OCI-LY3 (cell line): ENCODE data around the gene AANAT.

Experiments used
- H2AFZ ChIP-seq: fragments of 200-600, 300-600 bp; shearing (Covaris generic); 2 replicates; pipeline ENCODE4 v1.6.0; 2014; ENCODE audit warnings: antibody characterized with exemption, low read depth, low read length
- H3K27ac ChIP-seq: fragments of 200-600, 300-600 bp; sonication (generic); 2 replicates; pipeline ENCODE4 v1.5.1; 2014; ENCODE audit warnings: mild to moderate bottlenecking, low read length, moderate library complexity, mixed read lengths
- H3K27me3 ChIP-seq: fragments of 200-600, 300-600 bp; sonication (generic); 2 replicates; pipeline ENCODE4 v1.6.1; 2014; ENCODE audit warnings: low read depth, low read length, mixed read lengths
- H3K36me3 ChIP-seq: fragments of 200-600, 300-600 bp; sonication (generic); replicated peaks from 2 replicates; pipeline ENCODE3; 2014; ENCODE audit warnings: low read depth, low read length, mixed read lengths
- H3K4me1 ChIP-seq: fragments of 300-600, 200-600 bp; sonication (generic); 2 replicates; pipeline ENCODE4 v1.6.1; 2014; ENCODE audit warnings: low read length, mixed read lengths
- H3K4me2 ChIP-seq: fragments of 200-600, 300-600 bp; sonication (generic); 2 replicates; pipeline ENCODE4 v1.6.1; 2014; ENCODE audit warnings: low read length, mixed read lengths
- H3K4me3 ChIP-seq: fragments of 300-600, 200-600 bp; sonication (generic); 2 replicates; pipeline ENCODE4 v1.5.1; 2014; ENCODE audit warnings: antibody characterized with exemption, mild to moderate bottlenecking, low read length, moderate library complexity
- H3K79me2 ChIP-seq: fragments of 300-600, 200-600 bp; shearing (Covaris generic); 2 replicates; pipeline ENCODE4 v1.6.1; 2014; ENCODE audit warnings: mild to moderate bottlenecking, low read length, mixed read lengths
- H3K9ac ChIP-seq: fragments of 300-600, 200-600 bp; shearing (Covaris generic); 2 replicates; pipeline ENCODE4 v1.6.0; 2014; ENCODE audit warnings: mild to moderate bottlenecking, low read length, moderate library complexity
- H3K9me3 ChIP-seq: fragments of 200-600, 300-600 bp; shearing (Covaris generic); 2 replicates; pipeline ENCODE4 v1.6.1; 2014; ENCODE audit warnings: low read length, mixed read lengths; ENCODE audit not compliant: insufficient read depth
- H4K20me1 ChIP-seq: fragments of 200-600, 300-600 bp; sonication (generic); 2 replicates; pipeline ENCODE4 v1.6.1; 2016; ENCODE audit warnings: low read length, mixed read lengths; ENCODE audit not compliant: insufficient read depth
- EZH2phosphoT487 ChIP-seq: fragments of 200-600 bp; shearing (Covaris generic); IDR thresholded peaks from 2 replicates; pipeline ENCODE4 v1.6.1; 2018; ENCODE audit warnings: antibody characterized with exemption, mixed run types, low read depth
- TF ChIP-seq, protein P1 (sequence below): fragments of 200-600, 300-600 bp; sonication (generic); IDR thresholded peaks from 2 replicates; pipeline ENCODE4 v1.5.1; 2014; ENCODE audit warnings: antibody characterized with exemption, low read length, low read depth

Gene AANAT

GRCh38 chr17:76469076-76469990 lies 1.9 kb downstream of the AANAT start:
- Histone ChIP-seq H2AFZ (no peak overlapping the region), H3K27ac (no peak overlapping the region), H3K27me3 (no peaks in the 10 kb centered on the region), H3K4me1 (peaks cover 11% of the 10 kb centered on the region), H3K36me3 (no peaks in the 10 kb centered on the region), H4K20me1 (no peaks in the 10 kb centered on the region), H3K79me2 (no peaks in the 10 kb centered on the region), H3K4me2 (no peak overlapping the region), H3K9ac (no peak overlapping the region), H3K9me3 (no peaks in the 10 kb centered on the region), H3K4me3 (no peak overlapping the region)
- TF ChIP-seq, protein P1, sequence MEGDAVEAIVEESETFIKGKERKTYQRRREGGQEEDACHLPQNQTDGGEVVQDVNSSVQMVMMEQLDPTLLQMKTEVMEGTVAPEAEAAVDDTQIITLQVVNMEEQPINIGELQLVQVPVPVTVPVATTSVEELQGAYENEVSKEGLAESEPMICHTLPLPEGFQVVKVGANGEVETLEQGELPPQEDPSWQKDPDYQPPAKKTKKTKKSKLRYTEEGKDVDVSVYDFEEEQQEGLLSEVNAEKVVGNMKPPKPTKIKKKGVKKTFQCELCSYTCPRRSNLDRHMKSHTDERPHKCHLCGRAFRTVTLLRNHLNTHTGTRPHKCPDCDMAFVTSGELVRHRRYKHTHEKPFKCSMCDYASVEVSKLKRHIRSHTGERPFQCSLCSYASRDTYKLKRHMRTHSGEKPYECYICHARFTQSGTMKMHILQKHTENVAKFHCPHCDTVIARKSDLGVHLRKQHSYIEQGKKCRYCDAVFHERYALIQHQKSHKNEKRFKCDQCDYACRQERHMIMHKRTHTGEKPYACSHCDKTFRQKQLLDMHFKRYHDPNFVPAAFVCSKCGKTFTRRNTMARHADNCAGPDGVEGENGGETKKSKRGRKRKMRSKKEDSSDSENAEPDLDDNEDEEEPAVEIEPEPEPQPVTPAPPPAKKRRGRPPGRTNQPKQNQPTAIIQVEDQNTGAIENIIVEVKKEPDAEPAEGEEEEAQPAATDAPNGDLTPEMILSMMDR = no peak
- TF ChIP-seq EZH2phosphoT487 = no peak

- TF ChIP-seq, protein P1 = no peak
- no peak for TF ChIP-seq EZH2phosphoT487
- no peak overlapping the region for H3K9ac ChIP-seq
- no peak overlapping the region for H3K4me3 ChIP-seq
- no peaks in the 10 kb centered on the region for H3K79me2 ChIP-seq
- H3K4me1 ChIP-seq = peaks cover 11% of the 10 kb centered on the region
- no peaks in the 10 kb centered on the region for H4K20me1 ChIP-seq
- no peaks in the 10 kb centered on the region for H3K36me3 ChIP-seq
- H3K27me3 ChIP-seq = no peaks in the 10 kb centered on the region
- H3K9me3 ChIP-seq = no peaks in the 10 kb centered on the region
- H2AFZ ChIP-seq = no peak overlapping the region
- H3K4me2 ChIP-seq = no peak overlapping the region
- H3K27ac ChIP-seq = no peak overlapping the region
These were observed 2.8 kb downstream of the AANAT start for GRCh38 chr17:76469991-76470739.

DNA sequence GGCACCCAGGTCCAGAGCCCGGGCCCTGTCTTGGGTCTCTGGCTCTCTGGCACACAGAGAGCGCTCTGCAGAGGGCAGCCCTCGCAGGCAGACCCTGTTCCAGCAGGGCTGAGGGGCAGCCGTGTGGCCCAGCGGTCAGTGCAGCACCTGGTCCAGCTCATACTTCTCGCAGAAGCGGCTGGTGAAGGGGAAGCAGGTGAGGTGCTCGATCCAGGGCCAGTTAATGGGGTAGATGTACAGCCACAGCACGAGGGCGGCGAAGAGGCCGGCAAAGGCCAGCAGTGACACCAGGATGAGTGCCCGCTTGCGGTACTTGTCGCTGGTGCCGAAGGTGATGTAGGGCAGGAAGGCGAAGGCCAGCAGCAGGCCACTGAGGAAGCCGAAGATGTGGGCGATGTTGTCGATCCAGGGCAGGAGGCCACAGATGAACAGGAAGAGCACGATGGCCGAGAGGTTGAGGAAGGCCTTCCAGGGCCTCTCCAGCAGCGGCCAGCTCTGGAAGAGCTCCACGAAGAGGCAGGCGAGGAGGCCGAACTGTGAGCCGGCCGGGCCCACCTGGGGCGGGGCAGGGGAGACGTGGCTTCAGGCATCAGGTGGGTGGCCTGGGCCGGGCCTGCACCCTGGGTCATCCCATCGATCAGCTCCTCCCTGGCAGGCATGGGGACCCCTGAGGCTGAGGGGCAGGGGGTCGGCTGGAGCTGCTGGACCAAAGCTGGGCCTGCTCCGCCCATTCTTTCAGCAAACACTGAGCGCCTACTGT lies 4.3 kb downstream of the AANAT start:
- no peaks in the 10 kb centered on the region for H3K9me3 ChIP-seq
- no peak overlapping the region for H3K9ac ChIP-seq
- H3K79me2 ChIP-seq = no peaks in the 10 kb centered on the region
- H2AFZ ChIP-seq = no peak overlapping the region
- TF ChIP-seq, protein P1 = no peak
- no peak for TF ChIP-seq EZH2phosphoT487
- no peaks in the 10 kb centered on the region for H4K20me1 ChIP-seq
- H3K4me3 ChIP-seq = no peak overlapping the region
- no peak overlapping the region for H3K27ac ChIP-seq
- H3K27me3 ChIP-seq = no peaks in the 10 kb centered on the region
- H3K4me1 ChIP-seq = peaks cover 3% of the 10 kb centered on the region; the same call in 1 of the 2 replicates
- H3K4me2 ChIP-seq = no peak overlapping the region
- no peaks in the 10 kb centered on the region for H3K36me3 ChIP-seq
